Transverse colon (tissue), 4 donors: Measurements from ENCODE around the gene IGFL3. TPM values are rescaled to one million over a fixed set of nuclear protein-coding genes. Genes with fewer than 3 reads are reported as not detected.

Experiments
- DNase-seq: peaks from one replicate; pipeline ENCODE4 v3.0.0-alpha.2; 2019
- H3K27ac ChIP-seq, 4 donors: fragments of 200-600 bp; sonication (generic); 2 replicates each; pipeline ENCODE4 v1.5.1; 2016 to 2018; ENCODE audit warnings: inconsistent platforms in 4 of 4
- H3K27me3 ChIP-seq: fragments of 200-600 bp; sonication (generic); 2 replicates; pipeline ENCODE4 v1.5.1; 2017; ENCODE audit warnings: inconsistent platforms
- H3K36me3 ChIP-seq, 4 donors: fragments of 200-600 bp; sonication (generic); 2 replicates each; pipeline ENCODE4 v1.5.1; 2017 to 2019; ENCODE audit warnings: inconsistent platforms in 4 of 4
- H3K4me1 ChIP-seq, 4 donors: fragments of 200-600 bp; sonication (generic); 2 replicates each; pipeline ENCODE4 v1.5.1; 2017 to 2020; ENCODE audit warnings: inconsistent platforms in 4 of 4
- H3K4me3 ChIP-seq, 4 donors: fragments of 200-600 bp; sonication (generic); 1 replicate in 1 of 4; 2 replicates in 3 of 4; pipeline versions ENCODE4 v1.5.1 to v1.6.1; 2017 to 2019; ENCODE audit warnings: inconsistent platforms in 4 of 4
- H3K9me3 ChIP-seq, 2 donors: fragments of 200-600 bp; sonication (generic); 2 replicates each; pipeline ENCODE4 v1.5.1; 2017 to 2019; ENCODE audit warnings: inconsistent platforms in 2 of 2
- CTCF ChIP-seq, 5 experiments: fragments of 200-600 bp in 3 of 5; fragments of 450-650 bp in 2 of 5; sonication (generic) in 3 of 5; IDR thresholded peaks; 1 replicate in 2 of 5; 2 replicates in 3 of 5; pipeline ENCODE4 v1.5.1; 2016 to 2017; ENCODE audit warnings: antibody characterized with exemption in 5 of 5, inconsistent platforms in 3 of 5, mild to moderate bottlenecking in 2 of 5, moderate library complexity in 1 of 5
- EP300 ChIP-seq: sonication (generic); formaldehyde crosslinking; IDR thresholded peaks from one replicate; pipeline ENCODE4 v1.6.1; 2017; ENCODE audit warnings: antibody characterized with exemption, low read depth
- POLR2A ChIP-seq: fragments of 450-650 bp; IDR thresholded peaks from one replicate; pipeline ENCODE4 v1.6.1; 2016; ENCODE audit warnings: antibody characterized with exemption, mild to moderate bottlenecking, moderate library complexity
- POLR2AphosphoS5 ChIP-seq, 3 donors: sonication (generic); formaldehyde crosslinking; IDR thresholded peaks; one replicate each; pipeline ENCODE4 v1.6.1; 2016; ENCODE audit warnings: antibody characterized with exemption in 3 of 3
- WGBS, 2 donors: methylation state at CpG; one replicate each; pipeline ENCODE4 v1.1.5; 2018; ENCODE audit warnings: low coverage in 1 of 2; 5-methylcytosine and 5-hydroxymethylcytosine counted together
- in situ Hi-C, 4 donors: fragments of 200-750 bp; cut with MboI; loops; one replicate each; pipeline versions ENCODE4 v1.15.0 to v1.15.1; 2017; ENCODE audit warnings: low sequenced_read_pairs in 3 of 4, low pct_ligation_motif_present in 1 of 4, low pct_unique_long_range_greater_than_20kb in 1 of 4
- intact Hi-C: fragments of 100-400 bp; cut with DNase I; formaldehyde crosslinking; loops from one replicate; pipeline ENCODE4 v1.15.1; 2023; ENCODE audit warnings: low total_unique reads
- total RNA-seq, 4 donors: library from RNA; depleted of rRNA; stranded (reverse); fragments of >200 nt; gene quantifications; one replicate each; pipeline ENCODE4 v1.1.0, GENCODE V29; 2016

Gene IGFL3
- total RNA-seq, 4 donors from 2014 or later, result not detected

GRCh38 chr19:46160233-46160775 lies 35.8 kb upstream of the IGFL3 start:
- in situ Hi-C loops, result no loop called here
- Histone ChIP-seq H3K4me1 (peaks cover 0 to 21% (median 9%) of the 10 kb centered on the region in 4 donors), H3K4me3 (no peak overlapping the region), H3K9me3 (peaks cover 9 to 12% of the 10 kb centered on the region in 2 donors), H3K27ac (peak overlapping the region; percentile 55 to 68 (median 61)), H3K27me3 (no peaks in the 10 kb centered on the region), H3K36me3 (no peaks in the 10 kb centered on the region)
- intact Hi-C loops, result no loop called here
- TF ChIP-seq CTCF (IDR thresholded peaks at IDR 0.05) (no peak), POLR2A (no peak), POLR2AphosphoS5 (IDR thresholded peaks at IDR 0.05) (no peak), EP300 (no peak)
- WGBS, 2 donors, result 86% methylated on average over 7 of the region's 7 CpGs; no CpG with 5 or more reads in 1 of the 2 donors
- DNase-seq, result no peak

- H3K4me1 ChIP-seq, result peaks cover 0 to 21% (median 9%) of the 10 kb centered on the region in 4 donors
- in situ Hi-C loops, result no loop called here
- H3K9me3 ChIP-seq, result peaks cover 9 to 12% of the 10 kb centered on the region in 2 donors
- WGBS, 2 donors, result 42 to 73% methylated on average over 1 to 4 of the region's 4 CpGs
- H3K36me3 ChIP-seq, result no peaks in the 10 kb centered on the region
- H3K27me3 ChIP-seq, result peaks cover 2% of the 10 kb centered on the region
- no peak for DNase-seq
- no peak overlapping the region for H3K4me3 ChIP-seq
- peak overlapping the region; percentile 55 to 68 (median 61) for H3K27ac ChIP-seq
- intact Hi-C loops, result no loop called here
- TF ChIP-seq POLR2AphosphoS5 (IDR thresholded peaks at IDR 0.05), result no peak
- no peak for TF ChIP-seq POLR2A
- TF ChIP-seq EP300, result no peak
- no peak for TF ChIP-seq CTCF (IDR thresholded peaks at IDR 0.05)
Measured at GRCh38 chr19:46159418-46160232, 35.1 kb upstream of the IGFL3 start.

- WGBS, 2 donors, result 74 to 92% methylated on average over 2 to 3 of the region's 3 CpGs
- intact Hi-C loops, result no loop called here
Measured at GRCh38 chr19:46155237-46155636, 30.7 kb upstream of the IGFL3 start.

More at GRCh38 chr19:46155237-46155636, 30.7 kb upstream of the IGFL3 start:
- Histone ChIP-seq H3K27me3 (peaks cover 4% of the 10 kb centered on the region), H3K9me3 (no peaks in the 10 kb centered on the region), H3K4me1 (peaks cover 0 to 18% (median 7%) of the 10 kb centered on the region in 4 donors), H3K4me3 (no peak overlapping the region), H3K36me3 (no peaks in the 10 kb centered on the region), H3K27ac (no peak overlapping the region)
- TF ChIP-seq EP300, result no peak
- no peak for TF ChIP-seq CTCF (IDR thresholded peaks at IDR 0.05)
- no peak for TF ChIP-seq POLR2AphosphoS5 (IDR thresholded peaks at IDR 0.05)
- TF ChIP-seq POLR2A, result no peak
- no peak for DNase-seq
- in situ Hi-C loops, result no loop called here
